ENCODE results near the gene CCDC87.

DNA sequence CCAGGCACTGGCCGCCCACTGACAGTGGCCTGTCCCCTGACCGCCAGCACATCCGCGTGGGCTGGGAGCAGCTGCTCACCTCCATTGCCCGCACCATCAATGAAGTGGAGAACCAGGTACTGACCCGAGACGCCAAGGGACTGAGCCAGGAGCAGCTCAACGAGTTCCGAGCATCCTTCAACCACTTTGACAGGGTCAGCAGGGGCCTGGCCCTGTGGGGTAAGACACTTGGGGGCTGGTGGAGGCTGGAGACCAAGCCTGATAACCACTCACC lies 31.0 kb downstream of the CCDC87 start:
- TF ChIP-seq, protein P1, sequence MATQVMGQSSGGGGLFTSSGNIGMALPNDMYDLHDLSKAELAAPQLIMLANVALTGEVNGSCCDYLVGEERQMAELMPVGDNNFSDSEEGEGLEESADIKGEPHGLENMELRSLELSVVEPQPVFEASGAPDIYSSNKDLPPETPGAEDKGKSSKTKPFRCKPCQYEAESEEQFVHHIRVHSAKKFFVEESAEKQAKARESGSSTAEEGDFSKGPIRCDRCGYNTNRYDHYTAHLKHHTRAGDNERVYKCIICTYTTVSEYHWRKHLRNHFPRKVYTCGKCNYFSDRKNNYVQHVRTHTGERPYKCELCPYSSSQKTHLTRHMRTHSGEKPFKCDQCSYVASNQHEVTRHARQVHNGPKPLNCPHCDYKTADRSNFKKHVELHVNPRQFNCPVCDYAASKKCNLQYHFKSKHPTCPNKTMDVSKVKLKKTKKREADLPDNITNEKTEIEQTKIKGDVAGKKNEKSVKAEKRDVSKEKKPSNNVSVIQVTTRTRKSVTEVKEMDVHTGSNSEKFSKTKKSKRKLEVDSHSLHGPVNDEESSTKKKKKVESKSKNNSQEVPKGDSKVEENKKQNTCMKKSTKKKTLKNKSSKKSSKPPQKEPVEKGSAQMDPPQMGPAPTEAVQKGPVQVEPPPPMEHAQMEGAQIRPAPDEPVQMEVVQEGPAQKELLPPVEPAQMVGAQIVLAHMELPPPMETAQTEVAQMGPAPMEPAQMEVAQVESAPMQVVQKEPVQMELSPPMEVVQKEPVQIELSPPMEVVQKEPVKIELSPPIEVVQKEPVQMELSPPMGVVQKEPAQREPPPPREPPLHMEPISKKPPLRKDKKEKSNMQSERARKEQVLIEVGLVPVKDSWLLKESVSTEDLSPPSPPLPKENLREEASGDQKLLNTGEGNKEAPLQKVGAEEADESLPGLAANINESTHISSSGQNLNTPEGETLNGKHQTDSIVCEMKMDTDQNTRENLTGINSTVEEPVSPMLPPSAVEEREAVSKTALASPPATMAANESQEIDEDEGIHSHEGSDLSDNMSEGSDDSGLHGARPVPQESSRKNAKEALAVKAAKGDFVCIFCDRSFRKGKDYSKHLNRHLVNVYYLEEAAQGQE (IDR thresholded peaks at IDR 0.05): no peak
- no peak for TF ChIP-seq YY1 (IDR thresholded peaks at IDR 0.05)
- TF ChIP-seq SP1 (IDR thresholded peaks at IDR 0.05): no peak
- TF ChIP-seq, protein P2, sequence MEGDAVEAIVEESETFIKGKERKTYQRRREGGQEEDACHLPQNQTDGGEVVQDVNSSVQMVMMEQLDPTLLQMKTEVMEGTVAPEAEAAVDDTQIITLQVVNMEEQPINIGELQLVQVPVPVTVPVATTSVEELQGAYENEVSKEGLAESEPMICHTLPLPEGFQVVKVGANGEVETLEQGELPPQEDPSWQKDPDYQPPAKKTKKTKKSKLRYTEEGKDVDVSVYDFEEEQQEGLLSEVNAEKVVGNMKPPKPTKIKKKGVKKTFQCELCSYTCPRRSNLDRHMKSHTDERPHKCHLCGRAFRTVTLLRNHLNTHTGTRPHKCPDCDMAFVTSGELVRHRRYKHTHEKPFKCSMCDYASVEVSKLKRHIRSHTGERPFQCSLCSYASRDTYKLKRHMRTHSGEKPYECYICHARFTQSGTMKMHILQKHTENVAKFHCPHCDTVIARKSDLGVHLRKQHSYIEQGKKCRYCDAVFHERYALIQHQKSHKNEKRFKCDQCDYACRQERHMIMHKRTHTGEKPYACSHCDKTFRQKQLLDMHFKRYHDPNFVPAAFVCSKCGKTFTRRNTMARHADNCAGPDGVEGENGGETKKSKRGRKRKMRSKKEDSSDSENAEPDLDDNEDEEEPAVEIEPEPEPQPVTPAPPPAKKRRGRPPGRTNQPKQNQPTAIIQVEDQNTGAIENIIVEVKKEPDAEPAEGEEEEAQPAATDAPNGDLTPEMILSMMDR (IDR thresholded peaks at IDR 0.05; ENCODE audit: low read depth, low read length, missing input control): no peak
- no peak for TF ChIP-seq GABPA (IDR thresholded peaks at IDR 0.05 in 1 of 2, conservative IDR thresholded peaks at IDR 0.05 in 1 of 2)
- TF ChIP-seq RAD21 (IDR thresholded peaks at IDR 0.05): no peak
- TF ChIP-seq TAF1 (conservative IDR thresholded peaks at IDR 0.05): no peak
- TF ChIP-seq, protein P3, sequence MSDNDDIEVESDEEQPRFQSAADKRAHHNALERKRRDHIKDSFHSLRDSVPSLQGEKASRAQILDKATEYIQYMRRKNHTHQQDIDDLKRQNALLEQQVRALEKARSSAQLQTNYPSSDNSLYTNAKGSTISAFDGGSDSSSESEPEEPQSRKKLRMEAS (IDR thresholded peaks at IDR 0.05): no peak
- TF ChIP-seq JUND (IDR thresholded peaks at IDR 0.05): no peak
- TF ChIP-seq RXRA (IDR thresholded peaks at IDR 0.05): no peak
- no peak for TF ChIP-seq NR2F2 (IDR thresholded peaks at IDR 0.05)
- TF ChIP-seq, protein P4, sequence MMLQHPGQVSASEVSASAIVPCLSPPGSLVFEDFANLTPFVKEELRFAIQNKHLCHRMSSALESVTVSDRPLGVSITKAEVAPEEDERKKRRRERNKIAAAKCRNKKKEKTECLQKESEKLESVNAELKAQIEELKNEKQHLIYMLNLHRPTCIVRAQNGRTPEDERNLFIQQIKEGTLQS (IDR thresholded peaks at IDR 0.05): no peak
- TF ChIP-seq EGR1 (IDR thresholded peaks at IDR 0.05; ENCODE audit: low read depth in 2 of 2): no peak
- TF ChIP-seq, protein P5, sequence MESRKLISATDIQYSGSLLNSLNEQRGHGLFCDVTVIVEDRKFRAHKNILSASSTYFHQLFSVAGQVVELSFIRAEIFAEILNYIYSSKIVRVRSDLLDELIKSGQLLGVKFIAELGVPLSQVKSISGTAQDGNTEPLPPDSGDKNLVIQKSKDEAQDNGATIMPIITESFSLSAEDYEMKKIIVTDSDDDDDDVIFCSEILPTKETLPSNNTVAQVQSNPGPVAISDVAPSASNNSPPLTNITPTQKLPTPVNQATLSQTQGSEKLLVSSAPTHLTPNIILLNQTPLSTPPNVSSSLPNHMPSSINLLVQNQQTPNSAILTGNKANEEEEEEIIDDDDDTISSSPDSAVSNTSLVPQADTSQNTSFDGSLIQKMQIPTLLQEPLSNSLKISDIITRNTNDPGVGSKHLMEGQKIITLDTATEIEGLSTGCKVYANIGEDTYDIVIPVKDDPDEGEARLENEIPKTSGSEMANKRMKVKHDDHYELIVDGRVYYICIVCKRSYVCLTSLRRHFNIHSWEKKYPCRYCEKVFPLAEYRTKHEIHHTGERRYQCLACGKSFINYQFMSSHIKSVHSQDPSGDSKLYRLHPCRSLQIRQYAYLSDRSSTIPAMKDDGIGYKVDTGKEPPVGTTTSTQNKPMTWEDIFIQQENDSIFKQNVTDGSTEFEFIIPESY (IDR thresholded peaks at IDR 0.05): no peak

All from liver (tissue), 3 donors.